NT2/D1 (cell line): Measurements from ENCODE around the gene CDC42BPA.

Experiments used
- SUZ12 ChIP-seq: IDR thresholded peaks from 2 replicates; pipeline ENCODE4 v1.6.1; 2011; ENCODE audit not compliant: insufficient read length, insufficient read depth; ENCODE audit errors: extremely low read depth
- YY1 ChIP-seq: IDR thresholded peaks from 2 replicates; pipeline ENCODE4 v1.6.1; 2011; ENCODE audit not compliant: insufficient read length, insufficient read depth
- ZNF274 ChIP-seq: IDR thresholded peaks from 2 replicates; pipeline ENCODE4 v1.6.1; 2011; ENCODE audit warnings: mild to moderate bottlenecking, low read depth, low read length

DNA sequence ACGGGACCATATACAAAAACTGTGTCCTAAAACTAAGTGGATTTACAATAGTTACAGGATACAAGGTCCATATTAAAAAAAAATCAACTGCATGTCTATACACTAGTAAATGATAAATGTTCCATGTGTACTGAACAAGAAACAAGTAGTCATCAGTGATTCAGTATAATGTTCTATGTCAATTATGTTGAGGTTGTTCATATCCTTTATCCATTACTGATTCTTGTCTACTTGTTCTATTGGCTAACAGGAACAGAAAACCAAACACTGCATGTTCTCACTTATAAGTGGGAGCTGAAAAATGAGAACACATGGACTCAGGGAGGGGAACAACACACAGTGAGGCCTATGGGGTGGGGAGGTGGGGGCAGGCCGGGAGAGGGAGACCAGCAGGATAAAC lies 90.5 kb downstream of the CDC42BPA start:
- no peak for TF ChIP-seq YY1
- no peak for TF ChIP-seq SUZ12
- no peak for TF ChIP-seq ZNF274
